Glutamatergic neuron (in vitro differentiated cells): Measurements from ENCODE around the gene SEC31B. TPM values are rescaled to one million over a fixed set of nuclear protein-coding genes. Genes with fewer than 3 reads are reported as not detected.

Experiments used
- DNase-seq: peaks from one replicate; pipeline ENCODE4 v3.0.0; 2022
- H3K27ac Mint-ChIP-seq: one replicate; pipeline ENCODE4 v1.8.0; 2020; ENCODE audit warnings: mild to moderate bottlenecking, mixed read lengths, inconsistent platforms; ENCODE audit not compliant: unreplicated experiment
- H3K27me3 Mint-ChIP-seq: one replicate; pipeline ENCODE4 v1.8.0; 2020; ENCODE audit warnings: mild to moderate bottlenecking, moderate library complexity, mixed read lengths, inconsistent platforms; ENCODE audit not compliant: unreplicated experiment
- H3K36me3 Mint-ChIP-seq: one replicate; pipeline ENCODE4 v1.8.0; 2020; ENCODE audit warnings: mild to moderate bottlenecking, mixed read lengths, inconsistent platforms; ENCODE audit not compliant: unreplicated experiment
- H3K4me1 Mint-ChIP-seq: one replicate; pipeline ENCODE4 v1.8.0; 2020; ENCODE audit warnings: mild to moderate bottlenecking, low read depth, mixed read lengths, inconsistent platforms; ENCODE audit not compliant: unreplicated experiment
- H3K4me3 Mint-ChIP-seq: one replicate; pipeline ENCODE4 v1.8.0; 2020; ENCODE audit warnings: mild to moderate bottlenecking, mixed read lengths, inconsistent platforms; ENCODE audit not compliant: unreplicated experiment
- H3K9me3 Mint-ChIP-seq: one replicate; pipeline ENCODE4 v1.8.0; 2020; ENCODE audit warnings: mild to moderate bottlenecking, moderate library complexity, mixed read lengths, inconsistent platforms; ENCODE audit not compliant: unreplicated experiment
- total RNA-seq: library from RNA; stranded (reverse); fragmentation: NEBNext Ultra II Directional; extraction: Animal tissue kit (Norgen Biotek cat#: 25700); gene quantifications from one replicate; pipeline ENCODE4 v1.2.1, GENCODE V29; 2021; ENCODE audit not compliant: unreplicated experiment
- TF ChIP-seq, protein P1 (sequence below): fragments of 200-600 bp; sonication (generic); IDR thresholded peaks from one replicate; pipeline ENCODE4 v1.5.0; 2021; ENCODE audit not compliant: partially characterized antibody, unreplicated experiment

The SEC31B gene
- total RNA-seq, 1 donor from 2014 or later: 22.3 TPM

DNA sequence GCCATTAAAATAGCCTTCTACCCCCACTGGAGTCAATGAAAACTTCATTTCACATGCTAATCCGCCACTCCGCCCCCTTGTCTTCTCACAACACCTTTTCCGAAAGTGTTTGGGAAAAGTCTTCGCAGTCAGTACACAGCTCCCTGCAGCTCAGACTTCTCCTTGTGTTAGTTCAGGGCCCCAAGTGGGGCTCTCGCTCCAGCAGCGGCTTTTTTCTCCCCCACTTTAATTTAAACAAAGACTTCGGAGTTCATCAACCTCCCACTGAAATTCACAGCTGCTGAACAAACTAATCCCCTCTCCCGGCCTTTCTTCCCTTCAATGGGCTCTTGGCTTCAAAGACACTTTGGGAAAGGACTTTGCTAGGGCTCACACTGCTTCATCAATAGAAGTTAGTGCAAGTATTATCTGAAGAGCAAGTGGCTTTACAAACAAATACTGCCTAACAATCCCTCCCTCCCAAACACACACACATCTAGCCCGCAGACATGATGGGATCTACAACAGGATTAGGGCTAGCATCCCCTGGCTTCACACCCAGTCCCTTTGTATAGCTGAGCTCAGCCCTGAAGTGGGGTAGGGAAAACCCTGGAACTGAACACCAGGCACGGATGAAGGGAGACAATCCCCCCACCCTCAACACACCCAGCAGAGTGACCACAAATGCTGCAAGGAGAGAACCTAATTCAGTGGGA, 33.7 kb downstream of the SEC31B start:
- Mint-ChIP-seq H3K4me1 (no peaks in the 10 kb centered on the region), H3K4me3 (no peak overlapping the region), H3K9me3 (no peaks in the 10 kb centered on the region), H3K36me3 (peaks cover 25% of the 10 kb centered on the region), H3K27me3 (peaks cover 18% of the 10 kb centered on the region), H3K27ac (no peak overlapping the region)
- TF ChIP-seq, protein P1, sequence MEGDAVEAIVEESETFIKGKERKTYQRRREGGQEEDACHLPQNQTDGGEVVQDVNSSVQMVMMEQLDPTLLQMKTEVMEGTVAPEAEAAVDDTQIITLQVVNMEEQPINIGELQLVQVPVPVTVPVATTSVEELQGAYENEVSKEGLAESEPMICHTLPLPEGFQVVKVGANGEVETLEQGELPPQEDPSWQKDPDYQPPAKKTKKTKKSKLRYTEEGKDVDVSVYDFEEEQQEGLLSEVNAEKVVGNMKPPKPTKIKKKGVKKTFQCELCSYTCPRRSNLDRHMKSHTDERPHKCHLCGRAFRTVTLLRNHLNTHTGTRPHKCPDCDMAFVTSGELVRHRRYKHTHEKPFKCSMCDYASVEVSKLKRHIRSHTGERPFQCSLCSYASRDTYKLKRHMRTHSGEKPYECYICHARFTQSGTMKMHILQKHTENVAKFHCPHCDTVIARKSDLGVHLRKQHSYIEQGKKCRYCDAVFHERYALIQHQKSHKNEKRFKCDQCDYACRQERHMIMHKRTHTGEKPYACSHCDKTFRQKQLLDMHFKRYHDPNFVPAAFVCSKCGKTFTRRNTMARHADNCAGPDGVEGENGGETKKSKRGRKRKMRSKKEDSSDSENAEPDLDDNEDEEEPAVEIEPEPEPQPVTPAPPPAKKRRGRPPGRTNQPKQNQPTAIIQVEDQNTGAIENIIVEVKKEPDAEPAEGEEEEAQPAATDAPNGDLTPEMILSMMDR: no peak
- no peak for DNase-seq

DNA sequence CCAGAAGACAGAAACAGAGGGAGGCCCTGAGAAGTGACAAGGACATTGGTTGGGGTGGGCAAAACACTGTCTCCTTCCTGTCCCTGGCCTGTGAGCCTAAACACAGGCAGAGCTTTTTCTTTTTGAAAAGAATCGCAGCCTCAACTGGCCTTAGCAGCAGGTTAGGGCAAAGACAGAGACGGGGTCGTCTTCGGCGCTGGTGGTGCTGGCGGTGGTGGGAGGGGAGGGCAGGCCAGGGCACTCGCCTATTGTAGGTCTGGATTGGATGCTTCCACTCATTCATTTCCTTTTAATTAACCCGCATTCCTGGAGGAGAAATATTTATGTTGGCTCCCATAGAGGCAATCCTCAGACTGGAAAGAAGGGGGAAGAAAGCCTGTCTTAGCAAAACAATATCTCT, 34.3 kb downstream of the SEC31B start:
- Mint-ChIP-seq H3K4me3 (no peak overlapping the region), H3K9me3 (no peaks in the 10 kb centered on the region), H3K36me3 (peaks cover 25% of the 10 kb centered on the region), H3K27me3 (peaks cover 18% of the 10 kb centered on the region), H3K4me1 (no peaks in the 10 kb centered on the region), H3K27ac (no peak overlapping the region)
- DNase-seq: no peak
- TF ChIP-seq, protein P1: no peak

DNA sequence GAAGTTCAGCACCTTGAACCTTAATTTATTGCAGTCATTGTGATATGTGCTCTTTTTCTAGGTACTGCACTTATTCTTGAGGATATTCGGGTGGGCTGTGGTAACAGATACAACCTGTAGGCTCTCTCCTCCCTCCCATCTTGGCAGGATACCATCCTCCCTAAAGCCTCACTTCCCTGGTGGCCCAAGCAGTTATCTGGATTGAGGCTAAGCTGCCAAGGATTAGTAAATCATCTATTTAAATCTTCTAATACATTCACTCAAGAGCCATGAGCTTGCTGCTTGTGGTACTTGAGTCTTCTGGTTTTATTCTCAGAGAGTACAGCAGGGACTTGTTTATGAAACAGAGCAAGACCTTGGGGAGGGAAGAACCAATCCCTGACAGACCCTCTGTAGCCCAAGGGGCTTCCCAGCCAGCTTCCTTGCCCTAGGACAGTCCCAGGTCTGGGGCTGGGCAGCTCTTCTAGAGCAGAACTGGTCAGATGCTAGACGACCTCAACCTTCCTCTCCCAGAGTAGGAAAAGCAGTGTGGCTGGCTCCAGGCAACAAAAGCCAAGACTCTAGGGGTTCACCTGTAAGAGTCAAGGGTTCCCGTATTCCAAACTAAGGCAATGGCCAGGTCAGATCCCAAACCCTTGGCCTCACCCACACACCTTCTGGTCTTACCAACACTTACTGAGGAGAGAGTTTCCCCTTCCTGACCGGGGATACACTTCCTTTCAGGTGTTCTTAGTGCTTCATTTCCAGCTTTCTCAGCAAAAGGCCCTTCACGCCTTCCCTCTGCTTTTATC, 35.6 kb downstream of the SEC31B start:
- TF ChIP-seq, protein P1: no peak
- no peak overlapping the region for H3K27ac Mint-ChIP-seq
- no peaks in the 10 kb centered on the region for H3K9me3 Mint-ChIP-seq
- H3K36me3 Mint-ChIP-seq: peaks cover 25% of the 10 kb centered on the region
- peaks cover 20% of the 10 kb centered on the region for H3K27me3 Mint-ChIP-seq
- DNase-seq: no peak
- no peaks in the 10 kb centered on the region for H3K4me1 Mint-ChIP-seq
- H3K4me3 Mint-ChIP-seq: no peak overlapping the region

DNA sequence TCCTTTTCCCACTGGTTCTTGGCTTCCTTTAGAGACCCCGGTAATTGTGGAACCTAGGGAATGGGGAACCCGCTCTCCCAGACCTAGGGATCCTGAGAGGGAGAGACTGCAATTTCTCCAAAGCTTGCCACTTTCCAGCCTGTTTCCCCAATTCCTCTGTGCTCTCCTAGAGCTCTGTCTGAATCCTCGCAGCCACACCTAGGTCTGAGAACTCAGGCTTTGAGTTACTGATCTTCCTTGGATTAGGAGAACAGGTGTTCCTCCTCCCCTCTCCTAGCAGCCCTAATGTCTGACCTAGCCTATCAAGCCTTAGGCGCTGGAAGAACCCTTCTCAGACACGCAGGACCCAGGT, 36.9 kb downstream of the SEC31B start:
- TF ChIP-seq, protein P1: peak; percentile 57
- peak overlapping the region; percentile 62 for H3K4me3 Mint-ChIP-seq
- no peak overlapping the region for H3K27ac Mint-ChIP-seq
- peaks cover 18% of the 10 kb centered on the region for H3K27me3 Mint-ChIP-seq
- no peaks in the 10 kb centered on the region for H3K4me1 Mint-ChIP-seq
- DNase-seq: no peak
- H3K9me3 Mint-ChIP-seq: no peaks in the 10 kb centered on the region
- peaks cover 25% of the 10 kb centered on the region for H3K36me3 Mint-ChIP-seq

DNA sequence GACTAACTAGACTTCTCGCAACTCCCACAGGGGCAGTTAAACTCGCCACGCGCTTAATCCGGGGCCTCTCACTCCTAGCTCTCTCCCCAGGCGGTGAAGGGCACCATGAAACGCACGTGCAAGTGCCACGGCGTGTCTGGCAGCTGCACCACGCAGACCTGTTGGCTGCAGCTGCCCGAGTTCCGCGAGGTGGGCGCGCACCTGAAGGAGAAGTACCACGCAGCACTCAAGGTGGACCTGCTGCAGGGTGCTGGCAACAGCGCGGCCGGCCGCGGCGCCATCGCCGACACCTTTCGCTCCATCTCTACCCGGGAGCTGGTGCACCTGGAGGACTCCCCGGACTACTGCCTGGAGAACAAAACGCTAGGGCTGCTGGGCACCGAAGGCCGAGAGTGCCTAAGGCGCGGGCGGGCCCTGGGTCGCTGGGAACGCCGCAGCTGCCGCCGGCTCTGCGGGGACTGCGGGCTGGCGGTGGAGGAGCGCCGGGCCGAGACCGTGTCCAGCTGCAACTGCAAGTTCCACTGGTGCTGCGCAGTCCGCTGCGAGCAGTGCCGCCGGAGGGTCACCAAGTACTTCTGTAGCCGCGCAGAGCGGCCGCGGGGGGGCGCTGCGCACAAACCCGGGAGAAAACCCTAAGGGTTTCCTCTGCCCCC, 37.4 kb downstream of the SEC31B start:
- TF ChIP-seq, protein P1: peak; percentile 92
- no peaks in the 10 kb centered on the region for H3K4me1 Mint-ChIP-seq
- H3K4me3 Mint-ChIP-seq: peak overlapping the region; percentile 84
- no peak overlapping the region for H3K27ac Mint-ChIP-seq
- H3K36me3 Mint-ChIP-seq: peaks cover 25% of the 10 kb centered on the region
- H3K9me3 Mint-ChIP-seq: no peaks in the 10 kb centered on the region
- peak; percentile 80 for DNase-seq
- peaks cover 18% of the 10 kb centered on the region for H3K27me3 Mint-ChIP-seq
